Activated CD8-positive, alpha-beta memory T cell treated with anti-CD3 and anti-CD28 coated beads, Interleukin-2, amount 50 U/mL, for 4 hours (primary cell): ENCODE measurements around the gene ZNF99.
"Not testable (repeated sequence)": the region's sequence is repeated elsewhere in the genome, so short reads cannot be mapped to it uniquely, and the experiment has no call there.

ENCODE experiments used
- DNase-seq: peaks from one replicate; pipeline ENCODE4 v3.0.0-alpha.2; 2020

Gene ZNF99

GRCh38 chr19:22783651-22784410, at the start of gene ZNF99:
Gene ZNF99 (minus strand): TSS chr19:22784151. CDS start chr19:22784016, 135 bp downstream.
- no peak for DNase-seq

DNA sequence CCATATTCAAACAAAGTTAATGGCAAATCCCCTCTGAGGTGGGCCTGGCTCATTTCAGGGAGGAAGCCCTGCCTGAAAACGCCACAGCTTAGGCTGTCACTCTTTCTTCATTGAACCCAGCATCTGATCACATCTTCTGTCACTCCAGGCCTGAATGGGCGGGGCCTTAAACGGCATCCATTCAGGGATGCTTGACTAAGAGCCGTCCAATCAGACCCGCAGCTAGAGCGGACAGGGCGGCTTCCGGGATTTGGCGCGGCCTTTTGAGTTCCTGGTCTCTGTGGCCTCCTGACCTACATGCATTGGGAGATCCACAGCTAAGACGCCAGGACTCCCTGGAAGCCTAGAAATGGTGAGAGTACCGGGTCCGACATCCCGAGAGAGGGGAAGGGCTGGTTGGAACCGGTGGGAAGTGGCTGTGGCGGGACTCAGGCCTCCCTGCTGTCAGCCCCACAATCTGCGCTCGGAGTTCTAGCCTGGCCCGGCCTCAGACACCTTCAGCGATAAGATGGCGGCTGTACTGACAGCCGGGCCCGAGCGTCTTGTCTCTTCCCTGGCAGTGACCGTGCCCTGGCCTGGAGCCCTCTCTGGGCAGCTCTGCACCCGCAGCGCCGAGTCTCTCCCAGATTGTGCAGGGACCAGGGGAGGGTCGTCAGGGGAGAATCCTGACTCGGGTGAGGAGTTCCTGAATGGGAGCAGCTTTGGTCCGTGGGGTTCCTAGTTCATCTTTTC, 48.2 kb upstream of the ZNF99 start, which contains the start of gene ZNF723:
ZNF723 (plus strand) TSS at position 261 of the 732 bp plus-strand sequence; CDS start at position 350, 89 bp downstream.
- no peak for DNase-seq

DNA sequence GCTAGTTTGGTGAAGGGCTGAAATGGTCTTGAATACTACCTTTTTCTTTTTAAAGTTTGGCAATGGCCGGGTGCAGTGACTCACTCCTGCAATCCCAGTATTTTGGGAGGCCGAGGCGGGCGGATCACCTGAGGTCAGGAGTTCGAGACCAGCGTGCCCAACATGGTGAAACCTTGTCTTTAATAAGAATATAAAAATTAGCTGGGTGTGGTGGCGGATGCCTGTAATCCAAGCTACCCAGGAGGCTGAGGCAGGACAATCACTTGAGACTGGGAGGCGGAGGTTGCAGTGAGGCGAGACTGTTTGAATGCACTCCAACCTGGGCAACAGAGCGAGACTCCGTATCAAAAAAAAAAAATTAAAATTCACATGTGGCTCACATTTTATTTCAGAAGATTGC, 47.3 kb upstream of the ZNF99 start:
- DNase-seq: no peak

- DNase-seq: no peak
These were observed 30.2 kb upstream of the ZNF99 start for GRCh38 chr19:22814124-22814523.

DNA sequence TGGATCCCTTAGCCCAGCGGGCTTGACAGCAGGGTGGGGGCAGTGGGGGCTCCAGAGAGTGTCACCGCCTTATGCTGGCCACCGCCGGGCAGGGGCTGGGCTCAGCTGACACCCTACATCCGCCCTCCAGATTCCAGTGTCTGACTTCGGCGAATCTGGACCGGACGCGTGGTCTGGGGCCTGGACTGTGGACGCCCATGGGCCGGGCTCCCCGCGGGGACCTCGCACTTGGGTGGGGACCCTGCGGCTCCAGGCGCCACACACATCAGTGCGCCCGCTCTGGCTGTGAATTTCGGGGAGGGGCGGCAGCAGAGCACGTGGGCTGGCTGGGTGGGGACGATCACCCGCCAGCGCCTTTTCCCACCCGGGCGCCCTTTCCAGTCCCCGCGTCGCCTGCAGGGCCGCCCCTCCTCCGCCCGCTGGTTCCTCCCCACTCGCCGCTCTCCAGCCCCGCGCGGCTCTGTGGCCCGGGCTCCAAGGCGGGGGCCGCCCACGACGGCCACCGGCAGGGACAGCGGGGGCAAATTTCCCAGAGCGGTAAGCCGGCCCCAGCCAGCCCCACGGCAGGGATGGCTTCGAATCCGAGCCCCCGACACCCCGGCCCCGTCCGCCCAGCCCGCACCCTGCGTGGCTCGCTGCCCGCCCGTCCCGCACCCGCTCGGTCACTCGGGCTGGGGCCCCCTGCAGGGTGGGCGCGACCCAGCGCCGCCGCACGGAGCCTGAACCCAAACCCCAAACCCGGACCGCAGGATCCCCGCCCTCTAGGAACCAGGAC, 23.3 kb upstream of the ZNF99 start:
- DNase-seq: no peak

DNA sequence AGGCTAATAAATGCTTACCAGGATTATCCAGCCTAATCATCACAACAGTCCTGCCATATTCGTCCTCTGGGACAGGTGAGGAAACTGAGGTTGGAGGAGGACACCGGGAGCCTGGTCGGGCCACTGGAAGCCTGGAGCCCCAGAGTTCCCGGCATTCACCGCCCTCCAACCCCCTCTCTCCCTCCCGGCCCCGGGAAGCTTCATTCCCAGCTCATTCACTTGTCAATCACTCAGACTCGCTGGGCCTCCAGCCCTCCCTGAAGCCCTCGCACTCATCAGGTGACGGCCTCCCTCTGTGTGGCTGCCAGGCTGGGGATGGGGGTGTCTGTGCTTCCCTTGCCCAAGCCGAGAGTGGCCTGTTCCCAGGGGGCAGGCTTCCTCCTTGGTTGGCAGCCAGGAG, 22.5 kb upstream of the ZNF99 start:
- no peak for DNase-seq

- no peak for DNase-seq
These were observed 13.1 kb upstream of the ZNF99 start for GRCh38 chr19:22797040-22797439.

GRCh38 chr19:22792863-22793262, 8.9 kb upstream of the ZNF99 start:
- DNase-seq: not testable (repeated sequence)

GRCh38 chr19:22735911-22736645, 47.9 kb downstream of the ZNF99 start:
- DNase-seq: no peak

DNA sequence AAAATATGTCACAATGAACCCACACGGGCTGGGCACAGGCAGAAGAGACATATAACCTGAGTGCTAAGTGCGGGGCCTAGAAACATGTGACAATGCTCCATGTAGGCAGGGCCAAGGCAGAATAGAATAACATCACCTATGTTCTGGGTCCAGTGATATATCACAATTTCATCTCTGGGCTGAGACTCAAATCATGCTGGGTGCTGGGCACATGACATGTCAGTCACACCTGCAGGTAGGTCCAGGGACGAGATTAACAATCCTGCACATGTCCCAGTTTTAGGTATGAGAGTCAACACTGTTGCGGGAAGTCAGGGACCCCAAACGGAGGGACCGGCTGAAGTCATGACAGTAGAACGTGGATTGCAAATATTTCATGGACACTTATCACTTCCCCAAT, 50.3 kb downstream of the ZNF99 start:
- DNase-seq: no peak

DNA sequence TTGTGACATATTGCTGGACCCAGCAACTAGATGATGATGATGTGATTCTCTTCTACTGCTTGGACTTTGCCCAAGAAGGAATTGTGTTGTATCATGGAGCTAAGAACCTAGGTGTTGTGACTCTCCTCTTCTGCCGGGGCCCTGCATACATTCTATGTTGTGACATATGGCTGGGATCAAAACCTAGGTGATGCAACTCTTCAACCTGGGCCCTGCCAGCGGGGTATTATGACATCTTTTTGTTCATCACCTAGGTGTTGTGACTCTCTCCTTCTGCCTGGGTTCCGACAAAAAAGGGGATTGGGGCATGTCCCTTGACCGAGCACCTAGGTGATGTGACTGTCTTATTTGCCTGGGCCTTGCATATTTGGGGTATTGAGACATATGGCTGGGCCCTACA, 55.7 kb downstream of the ZNF99 start:
- not testable (repeated sequence) for DNase-seq

DNA sequence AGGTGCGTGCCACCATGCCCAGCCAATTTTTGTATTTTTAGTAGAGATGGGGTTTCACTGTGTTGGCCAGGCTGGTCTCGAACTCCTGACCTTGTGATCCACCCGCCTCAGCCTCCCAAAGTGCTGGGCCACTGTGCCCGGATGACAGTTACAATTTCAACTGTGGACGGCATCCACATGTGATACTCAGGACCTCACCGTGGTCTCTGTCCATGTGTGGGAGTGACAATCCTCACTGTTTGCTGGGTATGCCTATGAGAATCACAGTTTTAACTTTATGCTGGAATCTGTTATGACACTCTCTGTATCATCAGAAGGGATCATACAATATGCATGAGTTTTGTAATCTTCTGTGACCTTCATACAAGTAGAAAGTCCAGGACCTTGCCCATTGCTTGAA, 62.4 kb downstream of the ZNF99 start:
- not testable (repeated sequence) for DNase-seq

GRCh38 chr19:22708983-22709382, 75.0 kb downstream of the ZNF99 start:
- DNase-seq: no peak

DNA sequence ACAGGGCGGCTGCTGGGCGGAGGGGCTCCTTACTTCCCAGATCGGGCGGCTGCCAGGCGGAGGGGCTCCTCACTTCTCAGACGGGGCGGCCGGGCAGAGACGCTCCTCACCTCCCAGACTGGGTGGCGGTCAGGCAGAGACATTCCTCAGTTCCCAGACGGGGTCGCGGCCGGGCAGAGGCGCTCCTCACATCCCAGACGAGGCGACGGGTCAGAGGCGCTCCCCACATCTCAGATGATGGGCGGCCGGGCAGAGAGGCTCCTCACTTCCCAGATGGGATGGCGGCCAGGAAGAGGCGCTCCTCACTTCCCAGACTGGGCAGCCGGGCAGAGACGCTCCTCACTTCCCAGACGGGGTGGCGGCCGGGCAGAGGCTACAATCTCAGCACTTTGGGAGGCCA, 80.9 kb downstream of the ZNF99 start:
- DNase-seq: not testable (repeated sequence)

DNA sequence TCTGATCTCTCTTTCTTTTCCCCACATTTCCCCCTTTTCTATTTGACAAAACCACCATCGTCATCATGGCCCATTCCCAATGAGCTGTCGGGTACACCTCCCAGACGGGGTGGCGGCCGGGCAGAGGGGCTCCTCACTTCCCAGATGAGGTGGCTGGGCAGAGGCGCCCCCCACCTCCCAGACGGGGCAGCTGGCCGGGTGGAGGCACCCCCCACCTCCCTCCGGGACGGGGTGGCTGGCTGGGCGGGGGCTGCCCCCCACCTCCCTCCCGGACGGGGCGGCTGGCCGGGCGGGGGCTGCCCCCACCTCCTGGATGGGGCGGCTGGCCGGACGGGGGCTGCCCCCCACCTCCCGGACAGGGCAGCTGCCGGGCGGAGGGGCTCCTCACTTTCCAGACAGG, 81.3 kb downstream of the ZNF99 start:
- DNase-seq: not testable (repeated sequence)
